ENCODE results near the gene CDH23. TPM values are rescaled to one million over a fixed set of nuclear protein-coding genes. Genes with fewer than 3 reads are reported as not detected.

CDH23 gene
- total and polyA plus RNA-seq, 10 donors = 2.0 to 19.9 (median 11.0) TPM

DNA sequence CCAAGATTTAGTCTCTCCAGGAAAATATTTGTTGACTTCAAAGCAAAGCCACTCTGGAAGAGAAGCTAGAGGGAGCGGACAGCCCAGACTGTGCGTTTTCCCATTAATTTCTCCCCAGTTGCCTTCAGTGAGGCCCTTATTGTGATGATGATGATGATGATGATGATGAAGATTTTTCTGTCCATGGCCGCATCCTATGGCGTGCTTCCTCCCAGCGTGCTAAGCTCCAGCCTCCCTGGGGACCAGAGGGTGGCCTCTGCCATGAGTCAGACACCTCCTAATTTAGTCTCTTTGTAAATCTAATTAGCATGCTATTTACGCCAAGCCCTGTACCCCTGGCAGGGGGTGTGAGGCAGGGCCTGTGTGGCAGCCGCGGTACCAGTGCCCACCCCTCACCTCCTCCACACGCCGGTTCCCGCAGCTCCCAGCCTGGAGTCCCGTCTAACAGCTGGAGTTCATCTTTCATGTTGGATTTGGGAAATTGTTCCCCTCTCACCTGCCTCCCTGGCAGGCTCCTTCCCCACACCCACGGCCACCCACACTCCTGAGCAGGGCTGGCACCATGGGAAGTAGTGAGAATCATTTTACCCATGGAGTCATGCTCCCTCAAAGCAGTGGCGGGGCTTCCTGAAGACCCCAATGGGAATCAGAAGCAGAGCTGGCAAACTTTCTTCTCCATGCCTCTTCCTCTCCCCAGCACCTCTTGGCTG, 230.7 kb downstream of the CDH23 start:
- Histone ChIP-seq H3K4me3 (no peak overlapping the region), H3K36me3 (no peaks in the 10 kb centered on the region), H3K4me1 (peaks cover 0 to 15% (median 8%) of the 10 kb centered on the region in 6 donors), H3K9me3 (no peaks in the 10 kb centered on the region), H3K27me3 (replicated peaks in 1 of 7) (peaks cover 0 to 16% (median 0%) of the 10 kb centered on the region in 7 donors), H3K27ac (peak overlapping the region in 1 of 8 donors; percentile 41)
- no peak for TF ChIP-seq POLR2A (IDR thresholded peaks at IDR 0.05)
- TF ChIP-seq POLR2AphosphoS5 (IDR thresholded peaks at IDR 0.05) = no peak
- TF ChIP-seq, protein P1, sequence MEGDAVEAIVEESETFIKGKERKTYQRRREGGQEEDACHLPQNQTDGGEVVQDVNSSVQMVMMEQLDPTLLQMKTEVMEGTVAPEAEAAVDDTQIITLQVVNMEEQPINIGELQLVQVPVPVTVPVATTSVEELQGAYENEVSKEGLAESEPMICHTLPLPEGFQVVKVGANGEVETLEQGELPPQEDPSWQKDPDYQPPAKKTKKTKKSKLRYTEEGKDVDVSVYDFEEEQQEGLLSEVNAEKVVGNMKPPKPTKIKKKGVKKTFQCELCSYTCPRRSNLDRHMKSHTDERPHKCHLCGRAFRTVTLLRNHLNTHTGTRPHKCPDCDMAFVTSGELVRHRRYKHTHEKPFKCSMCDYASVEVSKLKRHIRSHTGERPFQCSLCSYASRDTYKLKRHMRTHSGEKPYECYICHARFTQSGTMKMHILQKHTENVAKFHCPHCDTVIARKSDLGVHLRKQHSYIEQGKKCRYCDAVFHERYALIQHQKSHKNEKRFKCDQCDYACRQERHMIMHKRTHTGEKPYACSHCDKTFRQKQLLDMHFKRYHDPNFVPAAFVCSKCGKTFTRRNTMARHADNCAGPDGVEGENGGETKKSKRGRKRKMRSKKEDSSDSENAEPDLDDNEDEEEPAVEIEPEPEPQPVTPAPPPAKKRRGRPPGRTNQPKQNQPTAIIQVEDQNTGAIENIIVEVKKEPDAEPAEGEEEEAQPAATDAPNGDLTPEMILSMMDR (IDR thresholded peaks at IDR 0.05 in 8 of 11, conservative IDR thresholded peaks at IDR 0.05 in 3 of 11) = no peak
- intact Hi-C loops (cut with DNase I; ENCODE audit: low total_unique reads) = no loop called here
- DNase-seq = no peak
- 77 to 92% (median 81%) methylated on average over 13 to 14 of the region's 14 CpGs for WGBS, 5 donors

DNA sequence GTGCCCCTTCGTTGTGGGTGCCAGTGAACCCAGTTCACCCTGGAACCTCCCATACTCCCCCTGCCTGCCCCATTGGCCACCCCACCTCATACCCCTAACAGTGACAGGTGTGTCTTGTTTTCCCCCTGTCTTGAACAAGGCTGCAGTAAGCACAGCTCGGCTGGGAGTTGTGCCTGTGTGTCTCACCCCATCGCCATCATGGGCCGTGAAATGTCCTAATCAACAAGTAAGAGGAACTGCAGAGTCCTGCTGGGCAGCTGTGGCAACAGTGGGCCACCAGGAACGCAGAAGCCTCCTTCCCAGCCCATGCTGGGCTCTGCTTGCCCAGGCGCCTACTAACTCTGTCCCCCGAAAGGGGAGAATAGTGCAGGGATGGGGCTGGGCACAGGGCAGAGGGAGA, 231.2 kb downstream of the CDH23 start:
- H3K27me3 ChIP-seq (replicated peaks in 1 of 7) = peaks cover 0 to 19% (median 0%) of the 10 kb centered on the region in 7 donors
- no peaks in the 10 kb centered on the region for H3K36me3 ChIP-seq
- WGBS, 5 donors = 67 to 89% (median 74%) methylated on average over 5 to 7 of the region's 7 CpGs
- no peaks in the 10 kb centered on the region for H3K9me3 ChIP-seq
- DNase-seq = no peak
- H3K4me3 ChIP-seq = no peak overlapping the region
- intact Hi-C loops (cut with DNase I; ENCODE audit: low total_unique reads) = no loop called here
- H3K4me1 ChIP-seq = peaks cover 0 to 13% (median 5%) of the 10 kb centered on the region in 6 donors
- peak overlapping the region in 1 of 8 donors; percentile 41 for H3K27ac ChIP-seq
- TF ChIP-seq POLR2AphosphoS5 (IDR thresholded peaks at IDR 0.05) (no peak), POLR2A (IDR thresholded peaks at IDR 0.05) (no peak)
- TF ChIP-seq, protein P1 (IDR thresholded peaks at IDR 0.05 in 8 of 11, conservative IDR thresholded peaks at IDR 0.05 in 3 of 11) = no peak

DNA sequence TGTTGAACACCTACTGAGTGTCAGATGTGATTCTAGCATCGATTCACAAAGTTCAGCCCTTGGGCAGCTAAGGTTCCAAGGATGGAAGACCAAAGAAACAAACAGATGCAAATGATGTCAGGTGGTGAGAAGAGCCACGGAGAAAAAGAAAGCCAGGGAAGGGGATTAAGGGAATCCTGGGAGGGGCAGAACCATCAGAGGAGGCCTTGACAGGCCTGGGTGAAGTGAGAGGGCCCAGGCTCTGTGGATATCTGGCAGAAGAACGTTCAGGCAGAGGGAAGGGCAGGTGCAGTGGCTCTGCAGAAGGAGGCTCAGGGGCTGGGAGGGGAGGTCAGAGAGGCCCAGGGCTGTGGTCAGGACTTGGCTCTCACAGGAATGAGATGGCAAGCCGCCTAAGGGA, 232.4 kb downstream of the CDH23 start:
- intact Hi-C loops (cut with DNase I; ENCODE audit: low total_unique reads) = no loop called here
- TF ChIP-seq POLR2AphosphoS5 (IDR thresholded peaks at IDR 0.05) (no peak), POLR2A (IDR thresholded peaks at IDR 0.05) (no peak)

DNA sequence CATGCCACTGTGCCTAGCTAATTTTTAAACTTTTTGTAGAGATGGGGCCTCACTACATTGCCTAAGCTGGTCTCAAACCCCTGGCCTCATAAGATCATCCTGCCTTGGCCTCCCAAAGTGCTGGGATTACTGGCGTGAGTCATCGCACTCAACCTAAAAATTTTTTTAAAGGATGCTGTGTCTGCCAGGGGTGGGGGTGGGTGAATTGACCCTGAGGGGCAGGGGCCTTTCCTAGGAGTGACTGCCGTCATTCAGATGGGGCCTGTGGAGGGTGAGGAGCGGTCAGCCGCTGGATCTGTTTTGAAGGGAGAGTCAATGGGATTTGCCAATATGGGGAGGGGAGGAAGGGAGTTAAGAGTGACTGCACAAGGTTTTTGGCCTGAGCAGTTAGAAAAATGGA, 233.4 kb downstream of the CDH23 start:
- intact Hi-C loops (cut with DNase I; ENCODE audit: low total_unique reads) = no loop called here
- no peak for TF ChIP-seq POLR2A (IDR thresholded peaks at IDR 0.05)
- no peak for TF ChIP-seq POLR2AphosphoS5 (IDR thresholded peaks at IDR 0.05)
- TF ChIP-seq, protein P1 (IDR thresholded peaks at IDR 0.05 in 8 of 11, conservative IDR thresholded peaks at IDR 0.05 in 3 of 11) = no peak
- H3K4me3 ChIP-seq = no peak overlapping the region
- DNase-seq = no peak
- no peak overlapping the region for H3K27ac ChIP-seq
- H3K36me3 ChIP-seq = no peaks in the 10 kb centered on the region
- WGBS, 5 donors = 94 to 99% (median 96%) methylated on average over 5 of the region's 5 CpGs
- peaks cover 0 to 24% (median 0%) of the 10 kb centered on the region in 7 donors for H3K27me3 ChIP-seq (replicated peaks in 1 of 7)
- H3K9me3 ChIP-seq = no peaks in the 10 kb centered on the region
- H3K4me1 ChIP-seq = peaks cover 0 to 15% (median 3%) of the 10 kb centered on the region in 6 donors

More for the DNA sequence above, 232.4 kb downstream of the CDH23 start:
- no peaks in the 10 kb centered on the region for H3K36me3 ChIP-seq
- peaks cover 0 to 19% (median 0%) of the 10 kb centered on the region in 7 donors for H3K27me3 ChIP-seq (replicated peaks in 1 of 7)
- H3K4me3 ChIP-seq = no peak overlapping the region
- no peaks in the 10 kb centered on the region for H3K9me3 ChIP-seq
- H3K27ac ChIP-seq = no peak overlapping the region
- DNase-seq = no peak
- 72 to 78% (median 73%) methylated on average over 4 of the region's 4 CpGs for WGBS, 5 donors
- H3K4me1 ChIP-seq = peaks cover 0 to 6% (median 0%) of the 10 kb centered on the region in 6 donors
